Raji (cell line): Measurements from ENCODE around the gene PLCL2.

Experiments
- POLR2A ChIP-seq: IDR thresholded peaks from 2 replicates; pipeline ENCODE4 v1.6.1; 2011; ENCODE audit warnings: low read depth, low read length, control low read depth; ENCODE audit not compliant: insufficient read depth

The PLCL2 gene

DNA sequence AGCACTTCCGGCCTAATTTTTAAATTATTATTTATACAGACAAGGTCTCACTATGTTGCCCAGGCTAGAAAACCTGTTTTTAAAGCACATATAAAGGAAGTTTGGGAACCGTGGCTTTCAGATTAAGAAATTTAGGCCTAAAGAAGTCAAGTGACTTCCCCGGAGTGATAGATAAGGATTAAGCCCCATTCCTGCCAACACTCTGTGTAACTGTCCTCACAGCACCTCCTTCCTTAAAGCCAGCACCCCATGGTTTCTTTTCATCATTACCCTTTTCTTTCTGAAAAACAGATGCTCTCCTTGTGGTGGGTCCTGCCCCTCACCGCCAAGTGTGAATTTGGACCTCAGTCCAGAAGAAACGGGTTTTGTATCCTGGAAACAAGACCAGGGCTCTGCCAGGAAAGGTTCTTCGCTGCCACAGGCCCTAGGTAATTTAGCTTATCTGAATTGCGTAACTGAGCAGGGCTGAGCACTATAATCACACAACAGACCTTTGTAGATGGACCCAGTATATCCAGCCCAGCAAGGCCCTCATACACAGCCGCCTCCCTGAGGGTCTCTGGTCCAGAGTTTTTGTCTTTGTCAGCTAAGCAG lies 231.3 kb downstream of the PLCL2 start:
- TF ChIP-seq POLR2A, result no peak

DNA sequence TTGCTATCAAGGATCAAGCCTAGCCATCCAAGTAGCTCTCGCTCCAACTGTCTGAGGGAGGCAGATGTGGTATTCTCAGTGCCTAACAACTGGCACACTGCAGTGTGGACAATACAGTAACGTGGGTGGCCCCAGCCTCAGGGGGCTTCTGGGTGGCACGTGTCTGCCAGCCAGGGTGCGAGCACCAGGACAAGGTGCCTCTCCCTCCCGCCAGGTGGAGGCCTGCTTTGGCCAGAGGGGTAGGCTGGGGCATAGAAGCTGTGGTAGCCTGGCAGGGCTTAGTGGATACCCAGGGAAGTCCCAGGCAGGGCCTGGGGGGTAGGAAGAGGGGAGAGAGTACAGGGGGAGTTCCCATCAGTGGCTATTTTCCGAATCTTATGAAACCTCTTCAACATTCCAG lies 234.0 kb downstream of the PLCL2 start:
- no peak for TF ChIP-seq POLR2A

DNA sequence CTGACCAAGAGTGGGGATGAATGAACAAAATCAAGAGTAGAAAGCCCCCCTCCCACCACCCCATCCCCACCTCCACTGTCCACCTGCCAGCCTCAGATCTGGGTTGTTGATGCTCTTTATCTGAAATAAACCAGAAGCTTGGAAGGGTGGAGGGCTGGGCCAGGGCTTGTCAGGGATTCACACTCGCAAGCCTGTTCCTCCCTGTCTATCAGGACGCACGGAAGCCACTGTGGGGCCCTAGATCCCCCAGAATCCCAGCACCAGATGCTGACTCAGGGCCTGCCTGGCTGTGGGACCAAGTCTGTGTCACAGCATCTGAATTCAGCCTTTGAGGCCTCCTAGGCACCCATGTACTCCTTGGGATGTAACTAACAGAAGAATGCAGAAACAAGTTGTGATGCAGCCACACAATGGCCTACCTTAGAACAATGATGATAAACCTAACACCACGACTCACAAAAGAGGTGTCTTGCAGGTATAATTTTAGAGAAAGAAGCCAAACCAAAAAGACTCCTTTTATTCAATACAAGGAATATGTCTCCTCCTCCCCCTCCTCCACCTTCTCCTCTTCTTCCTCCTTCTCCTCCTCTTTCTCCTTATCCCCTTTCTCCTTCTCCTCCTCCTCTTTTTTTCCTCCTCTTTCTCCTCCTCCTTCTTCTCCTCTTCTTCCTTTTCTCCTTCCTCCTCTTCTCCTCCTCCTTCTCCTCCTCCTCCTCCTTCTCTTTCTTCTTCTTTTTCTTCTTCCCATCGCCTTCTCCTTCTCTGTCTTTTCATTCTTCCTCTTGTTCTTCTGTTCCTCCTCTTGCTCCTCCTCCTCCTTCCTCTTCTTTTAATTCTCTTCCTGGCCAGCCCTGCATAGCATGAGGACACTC lies 234.7 kb downstream of the PLCL2 start:
- TF ChIP-seq POLR2A, result no peak

DNA sequence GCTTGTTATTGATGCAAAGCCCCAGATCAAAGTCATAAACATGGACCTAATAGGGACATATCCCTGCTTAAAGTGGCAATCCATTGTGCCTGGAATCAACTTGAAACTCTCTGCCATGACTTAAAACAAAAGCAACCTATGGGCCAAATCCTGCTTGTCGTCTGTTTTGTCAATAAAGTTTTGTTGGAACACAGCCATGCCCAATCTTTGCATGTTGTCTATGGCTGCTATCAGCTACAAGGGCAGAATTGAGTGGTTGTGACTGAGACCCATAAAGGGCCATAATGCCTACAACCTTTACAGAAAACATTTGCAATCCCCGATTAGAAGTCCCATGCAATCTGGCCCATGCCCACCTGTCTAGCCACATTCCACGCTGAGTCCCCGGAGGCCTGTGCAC lies 235.4 kb downstream of the PLCL2 start:
- no peak for TF ChIP-seq POLR2A

DNA sequence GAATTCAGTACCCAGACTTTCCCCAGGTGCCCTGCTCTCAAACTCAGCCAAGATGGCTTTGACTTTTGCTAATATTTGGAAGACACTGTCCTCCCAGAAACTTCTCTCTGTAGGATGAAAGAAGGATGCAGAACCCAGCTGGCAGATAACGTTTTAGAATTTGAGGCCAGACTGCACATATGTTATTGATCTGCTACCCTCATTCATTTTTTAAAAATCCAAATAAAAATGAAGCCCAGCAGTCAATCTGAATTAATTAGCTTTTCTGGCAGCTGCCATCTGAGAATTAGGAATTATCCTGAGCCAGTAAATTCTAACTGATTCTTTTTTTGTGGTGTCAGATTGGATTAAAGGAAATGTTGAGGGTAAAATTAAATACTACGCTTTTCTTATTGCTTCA lies 236.6 kb downstream of the PLCL2 start:
- no peak for TF ChIP-seq POLR2A

DNA sequence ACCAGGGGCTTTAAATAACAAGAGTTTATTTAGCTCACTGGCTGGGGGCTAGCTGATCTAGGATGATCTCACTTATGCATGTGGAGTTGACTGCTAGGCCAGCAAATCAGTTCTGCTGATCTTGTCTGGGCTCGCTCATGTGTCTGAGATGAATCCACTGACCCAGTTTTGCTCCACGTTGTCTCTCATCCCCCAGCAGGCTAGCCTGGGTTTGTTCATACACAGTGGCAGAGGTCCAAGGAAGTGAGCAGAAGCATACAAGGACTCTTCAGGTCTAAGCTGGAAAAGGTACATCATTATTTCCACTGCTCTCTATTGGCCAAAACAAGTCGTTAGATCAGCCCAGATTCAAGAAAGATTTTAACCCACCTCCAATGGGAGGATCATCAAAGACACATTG lies 238.0 kb downstream of the PLCL2 start:
- no peak for TF ChIP-seq POLR2A

DNA sequence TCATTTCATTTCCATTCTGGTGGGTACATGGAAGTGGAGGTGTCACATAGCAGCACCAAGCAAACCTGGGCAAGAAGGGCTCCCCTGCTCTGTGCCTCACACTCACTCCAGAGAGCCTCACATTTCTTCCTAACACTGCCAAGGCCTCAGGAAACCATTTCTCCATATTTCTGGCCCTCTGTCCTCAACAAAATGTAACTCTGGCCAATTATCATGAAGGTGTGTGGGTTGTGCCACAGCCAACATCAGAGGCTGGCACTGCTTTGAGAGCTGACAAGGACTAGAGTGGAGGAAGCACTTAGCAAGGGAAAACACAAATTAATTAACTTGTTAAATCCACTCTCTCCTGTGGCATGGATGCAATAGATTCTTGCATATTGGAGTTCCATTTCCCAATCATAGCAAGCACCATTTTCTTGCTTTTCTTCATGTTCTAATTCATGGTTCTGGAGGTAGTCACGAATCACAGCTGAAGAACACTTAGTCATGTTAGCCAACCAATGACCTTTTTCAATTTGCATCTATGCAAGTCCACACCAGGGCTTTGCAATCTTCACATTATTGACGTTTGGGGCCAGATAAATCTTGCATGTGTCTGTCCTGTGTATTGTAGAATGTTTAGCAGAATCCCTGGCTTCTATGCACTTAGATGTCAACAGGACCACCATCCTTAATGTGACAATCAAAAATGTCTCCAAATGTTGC lies 241.1 kb downstream of the PLCL2 start:
- no peak for TF ChIP-seq POLR2A

DNA sequence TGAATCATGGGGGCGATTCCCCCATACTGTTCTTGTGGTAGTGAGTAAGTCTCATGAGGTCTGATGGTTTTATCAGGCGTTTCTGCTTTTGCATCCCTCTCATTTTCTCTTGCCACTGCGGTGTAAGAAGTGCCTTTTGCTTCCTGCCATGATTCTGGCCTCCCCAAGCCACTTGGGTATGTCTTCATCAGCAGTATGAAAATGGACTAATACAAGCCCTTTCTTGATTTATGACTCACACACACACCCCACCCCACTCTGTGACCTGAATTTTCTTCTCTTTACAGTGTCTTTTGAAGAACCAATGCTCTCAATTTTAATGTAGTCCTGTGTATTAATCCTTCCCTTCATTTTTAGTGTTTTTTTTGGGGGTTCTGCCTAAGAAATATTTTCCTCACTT lies 244.8 kb downstream of the PLCL2 start:
- TF ChIP-seq POLR2A, result no peak

DNA sequence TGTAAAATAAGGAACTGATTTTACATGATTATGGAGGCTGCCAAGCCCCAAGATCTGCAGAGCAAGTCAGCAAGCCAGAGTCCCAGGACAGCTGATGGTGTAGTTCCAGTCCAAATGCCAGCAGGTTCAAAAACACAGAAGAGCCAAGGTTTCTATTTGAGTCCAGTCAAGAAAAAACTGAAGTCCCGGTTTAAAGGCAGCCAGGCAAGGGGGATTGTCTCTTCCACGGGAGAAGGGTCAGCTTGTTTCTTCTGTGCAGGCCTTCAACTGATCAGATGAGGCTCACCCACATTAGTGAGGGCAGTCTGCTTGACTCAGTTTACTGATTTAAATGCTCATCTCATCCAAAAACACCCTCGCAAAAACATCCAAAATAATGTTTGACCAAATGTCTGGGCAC lies 246.2 kb downstream of the PLCL2 start:
- TF ChIP-seq POLR2A, result no peak

DNA sequence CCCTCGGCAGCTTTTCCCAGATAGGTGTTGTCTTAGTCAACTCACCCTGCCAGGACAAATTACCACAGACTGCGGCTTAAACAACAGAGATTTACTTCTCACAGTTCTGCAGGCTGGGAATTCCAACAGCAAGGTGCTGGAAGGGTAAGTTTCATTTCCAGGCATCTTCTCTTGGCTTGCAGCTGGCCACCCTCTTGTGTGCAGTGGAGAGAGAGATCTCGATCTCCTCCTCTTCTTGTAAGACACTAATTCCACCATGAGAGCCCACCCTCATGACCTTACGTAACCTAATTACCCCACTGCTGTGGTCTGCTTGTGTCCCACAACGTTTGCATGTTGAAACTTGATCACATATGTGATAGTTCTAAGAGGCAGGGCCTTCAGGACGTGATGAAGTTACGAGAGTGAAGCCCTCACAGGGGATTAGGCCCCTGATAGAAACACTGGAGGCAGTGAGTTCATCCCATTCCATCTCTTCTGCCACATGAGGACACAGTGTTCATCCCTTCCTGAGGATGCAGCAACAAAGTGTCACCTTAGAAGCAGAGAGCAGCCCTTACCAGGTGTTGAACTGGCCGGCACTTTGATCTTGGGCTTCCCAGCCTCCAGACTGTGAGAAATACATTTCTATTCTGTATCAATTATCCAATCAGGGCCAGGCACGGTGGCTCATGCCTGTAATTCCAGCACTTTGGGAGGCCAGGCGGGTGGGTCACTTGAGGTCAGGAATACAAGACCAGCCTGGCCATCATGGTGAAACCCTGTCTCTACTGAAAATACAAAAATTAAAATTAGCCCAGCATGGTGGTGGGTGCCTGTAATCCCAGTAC lies 247.7 kb downstream of the PLCL2 start:
- TF ChIP-seq POLR2A, result no peak

DNA sequence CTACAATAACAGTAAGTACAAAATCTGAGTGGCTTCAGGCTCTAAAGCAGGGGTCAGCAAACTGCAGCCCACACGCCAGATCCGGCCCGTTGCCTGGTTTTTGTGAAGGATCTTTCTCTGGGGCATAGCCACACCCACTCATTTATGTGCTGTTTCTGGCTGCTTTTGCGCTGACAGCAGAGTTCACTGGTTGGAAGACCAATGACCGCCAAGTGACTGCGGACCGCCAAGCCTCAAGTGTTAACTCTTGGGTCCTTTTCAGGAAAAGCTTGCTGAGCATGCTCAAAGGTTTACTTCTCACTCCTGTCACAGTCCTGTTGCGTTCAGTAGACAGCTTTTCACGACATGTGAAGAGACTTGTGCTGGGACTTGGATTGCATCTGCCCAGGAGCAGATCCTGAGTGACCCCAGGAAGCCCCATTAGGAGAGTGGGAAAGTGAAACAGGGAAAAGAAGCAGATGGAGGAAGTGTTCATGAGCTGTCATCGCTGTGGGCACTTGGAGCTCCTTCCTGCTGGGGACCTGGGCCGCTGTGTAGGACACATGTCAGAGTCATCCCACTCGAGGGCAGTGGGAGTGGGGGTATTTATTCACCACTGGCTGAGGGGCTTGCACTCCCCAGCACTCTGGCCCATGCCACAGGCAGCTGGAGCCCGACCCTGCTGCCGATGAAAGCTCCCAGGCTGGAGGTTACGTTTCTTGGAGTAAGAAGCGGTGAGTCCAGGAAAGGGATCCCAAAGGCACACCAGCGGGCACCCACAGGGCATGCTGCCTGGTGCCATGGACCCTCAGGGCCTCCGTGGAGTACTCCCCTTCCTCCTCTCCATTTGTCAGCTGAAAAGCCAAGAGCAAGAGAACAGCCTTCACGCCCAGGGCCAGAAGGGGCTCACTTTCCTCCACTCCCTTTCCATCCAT lies 249.1 kb downstream of the PLCL2 start:
- no peak for TF ChIP-seq POLR2A

DNA sequence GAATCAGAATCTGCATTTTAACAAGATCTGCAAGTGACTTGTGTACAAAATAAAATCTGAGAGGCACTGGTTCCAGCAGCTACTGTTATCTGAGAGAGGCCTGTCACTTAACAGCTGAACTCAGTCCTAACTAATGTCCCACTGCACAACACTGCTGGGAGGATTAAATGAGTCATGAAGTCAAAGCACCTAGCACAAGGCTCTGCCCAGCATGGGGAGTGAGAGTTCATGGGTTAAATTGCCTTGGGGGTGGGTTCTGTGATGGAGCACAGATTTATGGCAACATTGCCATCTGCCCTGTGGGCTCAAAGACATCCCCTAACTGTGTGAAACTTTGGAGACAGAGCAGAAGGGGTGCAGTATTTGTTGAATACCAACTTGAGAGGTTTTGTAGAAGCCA lies 250.9 kb downstream of the PLCL2 start:
- no peak for TF ChIP-seq POLR2A

DNA sequence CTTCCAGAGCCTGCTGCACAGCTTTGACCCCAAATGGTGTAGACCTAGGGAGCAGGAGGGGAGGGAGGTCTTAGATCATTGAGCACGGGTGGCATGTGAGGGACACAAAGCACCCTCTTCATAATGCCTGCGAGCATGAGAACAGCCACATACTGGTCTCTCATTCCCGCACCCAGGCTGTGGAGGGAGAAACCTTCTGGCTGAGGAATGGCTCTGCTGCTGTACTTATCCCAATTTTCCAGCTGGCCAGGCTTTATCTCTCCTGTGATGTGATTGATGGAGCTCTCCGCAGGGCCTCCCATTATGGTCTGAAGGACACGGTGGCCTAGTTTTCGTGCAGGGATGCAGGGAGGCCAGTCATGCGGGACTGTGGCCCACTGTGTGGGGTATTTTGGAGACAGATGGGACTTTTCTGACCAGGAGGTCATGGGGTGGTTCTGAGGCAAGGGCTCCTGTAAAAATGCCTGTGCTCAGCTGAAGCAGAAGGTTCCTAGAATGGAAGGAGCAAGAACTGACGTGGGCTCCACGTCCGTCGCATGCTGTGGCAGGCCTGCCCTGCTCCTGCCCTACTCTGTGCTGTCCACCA lies 251.5 kb downstream of the PLCL2 start:
- no peak for TF ChIP-seq POLR2A

DNA sequence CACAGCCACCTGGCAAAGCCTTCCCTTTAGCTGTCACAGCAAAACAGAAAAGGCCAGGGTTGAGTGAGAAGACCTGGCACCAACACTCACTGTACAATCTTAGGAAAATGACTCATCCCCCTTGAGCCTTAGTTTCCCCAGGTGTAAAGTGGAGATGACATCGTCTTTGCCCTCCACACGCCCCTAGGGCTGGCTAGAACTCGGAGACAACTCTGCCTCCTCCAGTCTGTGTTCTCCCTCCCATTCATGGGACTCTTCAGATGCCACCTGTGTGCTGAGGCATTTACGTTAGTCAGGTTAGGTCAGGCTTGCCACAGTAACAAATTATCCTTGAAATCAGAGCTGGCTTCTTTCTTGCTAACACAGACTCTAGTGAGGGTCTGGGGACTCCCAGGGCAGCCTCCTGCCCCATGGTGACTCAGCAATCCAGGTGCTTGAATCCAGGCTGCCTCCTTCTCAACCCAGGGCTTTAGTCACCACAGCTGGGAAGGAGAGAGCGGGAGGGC lies 252.6 kb downstream of the PLCL2 start:
- TF ChIP-seq POLR2A, result no peak
